ENCODE results near the gene TLDC2.

DNA sequence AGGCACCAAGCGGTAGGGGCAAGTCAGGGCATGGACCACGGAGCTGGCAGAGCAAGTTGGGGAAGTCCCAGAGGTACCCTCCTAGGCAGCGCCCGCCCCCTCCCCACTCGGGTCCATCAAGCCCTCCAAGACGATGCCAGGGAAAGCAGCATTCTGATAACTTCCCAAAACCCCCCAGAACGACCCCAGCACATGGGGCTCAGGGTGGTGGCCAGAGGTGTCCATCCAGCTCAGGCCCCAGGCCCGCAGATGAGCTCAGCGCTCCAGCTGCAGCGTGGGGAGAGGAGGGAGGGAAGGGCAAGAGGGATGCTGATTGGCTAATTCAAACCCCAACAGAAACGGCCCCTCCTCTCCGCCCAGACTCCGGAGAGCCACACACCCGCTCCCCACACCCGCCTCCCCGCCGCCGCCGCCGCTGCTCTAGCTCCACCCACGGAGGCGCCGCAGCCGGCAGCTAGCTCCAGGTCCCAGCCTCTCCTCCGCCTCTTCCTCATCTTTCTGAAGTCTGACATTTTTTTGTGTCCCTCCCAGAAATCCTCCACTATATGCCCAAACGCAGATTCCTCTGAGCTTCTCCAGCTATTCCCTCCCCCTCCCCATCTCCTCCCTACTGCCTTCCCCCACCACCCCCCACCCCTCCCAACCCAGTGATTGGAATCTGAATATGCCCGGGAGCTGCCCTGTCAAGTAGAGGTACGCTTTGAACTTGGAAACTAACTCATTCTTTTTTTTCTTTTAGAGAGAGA lies 40.3 kb upstream of the TLDC2 start:
- TF ChIP-seq, protein P1, sequence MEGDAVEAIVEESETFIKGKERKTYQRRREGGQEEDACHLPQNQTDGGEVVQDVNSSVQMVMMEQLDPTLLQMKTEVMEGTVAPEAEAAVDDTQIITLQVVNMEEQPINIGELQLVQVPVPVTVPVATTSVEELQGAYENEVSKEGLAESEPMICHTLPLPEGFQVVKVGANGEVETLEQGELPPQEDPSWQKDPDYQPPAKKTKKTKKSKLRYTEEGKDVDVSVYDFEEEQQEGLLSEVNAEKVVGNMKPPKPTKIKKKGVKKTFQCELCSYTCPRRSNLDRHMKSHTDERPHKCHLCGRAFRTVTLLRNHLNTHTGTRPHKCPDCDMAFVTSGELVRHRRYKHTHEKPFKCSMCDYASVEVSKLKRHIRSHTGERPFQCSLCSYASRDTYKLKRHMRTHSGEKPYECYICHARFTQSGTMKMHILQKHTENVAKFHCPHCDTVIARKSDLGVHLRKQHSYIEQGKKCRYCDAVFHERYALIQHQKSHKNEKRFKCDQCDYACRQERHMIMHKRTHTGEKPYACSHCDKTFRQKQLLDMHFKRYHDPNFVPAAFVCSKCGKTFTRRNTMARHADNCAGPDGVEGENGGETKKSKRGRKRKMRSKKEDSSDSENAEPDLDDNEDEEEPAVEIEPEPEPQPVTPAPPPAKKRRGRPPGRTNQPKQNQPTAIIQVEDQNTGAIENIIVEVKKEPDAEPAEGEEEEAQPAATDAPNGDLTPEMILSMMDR (IDR thresholded peaks at IDR 0.05): no peak
- TF ChIP-seq ZFX (IDR thresholded peaks at IDR 0.05; ENCODE audit: borderline replicate concordance): no peak
